ENCODE measurements around the gene MYOZ3.
A peak's percentile ranks its signal among the peaks of the same experiment; 100 is the strongest.

The MYOZ3 gene

GRCh38 chr5:150622157-150622556, 38.9 kb upstream of the MYOZ3 start:
- Histone ChIP-seq H2AFZ (no peak overlapping the region), H3K9ac (no peak overlapping the region), H3K9me3 (ENCODE audit: control insufficient read depth, low read length) (no peaks in the 10 kb centered on the region), H3K27me3 (ENCODE audit: control insufficient read depth, insufficient read depth, low read length) (no peaks in the 10 kb centered on the region), H3K27ac (no peak overlapping the region), H3K4me2 (ENCODE audit: low read length) (no peak overlapping the region), H3K4me1 (peaks cover 19% of the 10 kb centered on the region), H3K79me2 (peaks cover 18% of the 10 kb centered on the region), H3K36me3 (ENCODE audit: control insufficient read depth, insufficient read depth, low read length) (no peaks in the 10 kb centered on the region), H3K4me3 (ENCODE audit: low read depth, low read length) (no peak overlapping the region)
- TF ChIP-seq, protein P1, sequence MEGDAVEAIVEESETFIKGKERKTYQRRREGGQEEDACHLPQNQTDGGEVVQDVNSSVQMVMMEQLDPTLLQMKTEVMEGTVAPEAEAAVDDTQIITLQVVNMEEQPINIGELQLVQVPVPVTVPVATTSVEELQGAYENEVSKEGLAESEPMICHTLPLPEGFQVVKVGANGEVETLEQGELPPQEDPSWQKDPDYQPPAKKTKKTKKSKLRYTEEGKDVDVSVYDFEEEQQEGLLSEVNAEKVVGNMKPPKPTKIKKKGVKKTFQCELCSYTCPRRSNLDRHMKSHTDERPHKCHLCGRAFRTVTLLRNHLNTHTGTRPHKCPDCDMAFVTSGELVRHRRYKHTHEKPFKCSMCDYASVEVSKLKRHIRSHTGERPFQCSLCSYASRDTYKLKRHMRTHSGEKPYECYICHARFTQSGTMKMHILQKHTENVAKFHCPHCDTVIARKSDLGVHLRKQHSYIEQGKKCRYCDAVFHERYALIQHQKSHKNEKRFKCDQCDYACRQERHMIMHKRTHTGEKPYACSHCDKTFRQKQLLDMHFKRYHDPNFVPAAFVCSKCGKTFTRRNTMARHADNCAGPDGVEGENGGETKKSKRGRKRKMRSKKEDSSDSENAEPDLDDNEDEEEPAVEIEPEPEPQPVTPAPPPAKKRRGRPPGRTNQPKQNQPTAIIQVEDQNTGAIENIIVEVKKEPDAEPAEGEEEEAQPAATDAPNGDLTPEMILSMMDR (IDR thresholded peaks at IDR 0.05): no peak

GRCh38 chr5:150623152-150623877, 37.7 kb upstream of the MYOZ3 start:
- Histone ChIP-seq H3K9ac (no peak overlapping the region), H3K4me3 (ENCODE audit: low read depth, low read length) (no peak overlapping the region)

GRCh38 chr5:150623878-150624216, 37.2 kb upstream of the MYOZ3 start:
- Histone ChIP-seq H3K4me3 (ENCODE audit: low read depth, low read length) (no peak overlapping the region), H2AFZ (peak overlapping the region; percentile 61), H3K4me1 (peaks cover 23% of the 10 kb centered on the region), H3K79me2 (peaks cover 18% of the 10 kb centered on the region), H3K27me3 (ENCODE audit: control insufficient read depth, insufficient read depth, low read length) (no peaks in the 10 kb centered on the region), H3K4me2 (ENCODE audit: low read length) (no peak overlapping the region), H3K36me3 (ENCODE audit: control insufficient read depth, insufficient read depth, low read length) (no peaks in the 10 kb centered on the region), H3K9me3 (ENCODE audit: control insufficient read depth, low read length) (no peaks in the 10 kb centered on the region), H3K9ac (no peak overlapping the region), H3K27ac (peak overlapping the region; percentile 51)
- TF ChIP-seq, protein P1 (IDR thresholded peaks at IDR 0.05): no peak

More at GRCh38 chr5:150623152-150623877, 37.7 kb upstream of the MYOZ3 start:
- Histone ChIP-seq H2AFZ (peak overlapping the region; percentile 16), H3K36me3 (ENCODE audit: control insufficient read depth, insufficient read depth, low read length) (no peaks in the 10 kb centered on the region), H3K79me2 (peaks cover 18% of the 10 kb centered on the region), H3K4me2 (ENCODE audit: low read length) (no peak overlapping the region), H3K27ac (peak overlapping the region; percentile 51), H3K27me3 (ENCODE audit: control insufficient read depth, insufficient read depth, low read length) (no peaks in the 10 kb centered on the region), H3K4me1 (peaks cover 23% of the 10 kb centered on the region), H3K9me3 (ENCODE audit: control insufficient read depth, low read length) (no peaks in the 10 kb centered on the region)
- TF ChIP-seq, protein P1 (IDR thresholded peaks at IDR 0.05): no peak

GRCh38 chr5:150624334-150625163, 36.5 kb upstream of the MYOZ3 start:
- Histone ChIP-seq H3K9ac (peak overlapping the region; percentile 77), H2AFZ (peak overlapping the region; percentile 95), H3K27me3 (ENCODE audit: control insufficient read depth, insufficient read depth, low read length) (no peaks in the 10 kb centered on the region), H3K36me3 (ENCODE audit: control insufficient read depth, insufficient read depth, low read length) (no peaks in the 10 kb centered on the region), H3K27ac (peak overlapping the region; percentile 89), H3K9me3 (ENCODE audit: control insufficient read depth, low read length) (no peaks in the 10 kb centered on the region), H3K79me2 (peaks cover 18% of the 10 kb centered on the region), H3K4me3 (ENCODE audit: low read depth, low read length) (peak overlapping the region; percentile 98), H3K4me1 (peaks cover 23% of the 10 kb centered on the region), H3K4me2 (ENCODE audit: low read length) (peak overlapping the region; percentile 79)
- TF ChIP-seq, protein P1 (IDR thresholded peaks at IDR 0.05): no peak
